GM19452 (cell line): Measurements from ENCODE around the gene SMAD6.
"Not testable (repeated sequence)": the region's sequence is repeated elsewhere in the genome, so short reads cannot be mapped to it uniquely, and the experiment has no call there.

Source experiments
- ATAC-seq: cut with Tn5 transposase; IDR thresholded peaks from one replicate; pipeline ENCODE4 v1.9.1; 2021; ENCODE audit not compliant: unreplicated experiment

SMAD6 gene

DNA sequence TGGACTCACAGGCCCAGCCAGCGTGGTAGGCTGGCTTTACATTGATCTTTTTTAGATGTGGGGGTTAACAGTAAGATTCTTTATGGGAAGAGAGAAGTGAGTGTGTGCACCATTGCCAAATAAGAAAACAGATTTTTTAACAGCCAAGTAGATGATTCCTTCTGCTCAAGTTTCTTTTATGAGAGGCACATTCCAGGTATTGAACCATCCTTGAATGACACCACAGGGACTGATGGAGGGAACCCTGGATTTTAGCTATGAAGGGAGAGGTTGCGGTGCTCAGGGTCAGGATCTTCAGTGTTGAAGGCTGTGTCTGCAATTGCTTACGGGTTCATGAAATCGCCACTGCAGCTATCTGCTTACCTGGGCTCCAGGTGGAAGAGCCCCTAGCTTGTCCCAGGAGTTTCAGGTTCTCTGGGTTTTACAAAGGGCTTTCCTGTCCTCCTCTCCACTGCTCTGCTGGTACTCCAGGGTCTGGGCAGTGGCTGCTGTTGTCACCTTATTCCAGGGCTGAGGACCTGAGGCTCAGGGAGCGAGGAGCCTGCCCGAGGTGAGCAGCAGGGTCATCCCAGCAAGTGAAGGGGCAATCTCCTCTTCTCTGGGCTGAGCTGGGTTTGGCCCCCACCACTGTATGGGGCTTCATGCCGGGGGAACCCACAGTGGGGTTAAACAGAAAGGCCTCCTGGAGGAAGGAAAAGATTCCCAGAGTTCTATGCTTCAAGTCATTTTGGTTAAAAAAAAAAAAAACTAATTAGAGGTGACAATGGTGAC lies 53.4 kb downstream of the SMAD6 start:
- no peak for ATAC-seq

GRCh38 chr15:66756295-66756694 lies 54.3 kb downstream of the SMAD6 start:
- ATAC-seq = no peak

DNA sequence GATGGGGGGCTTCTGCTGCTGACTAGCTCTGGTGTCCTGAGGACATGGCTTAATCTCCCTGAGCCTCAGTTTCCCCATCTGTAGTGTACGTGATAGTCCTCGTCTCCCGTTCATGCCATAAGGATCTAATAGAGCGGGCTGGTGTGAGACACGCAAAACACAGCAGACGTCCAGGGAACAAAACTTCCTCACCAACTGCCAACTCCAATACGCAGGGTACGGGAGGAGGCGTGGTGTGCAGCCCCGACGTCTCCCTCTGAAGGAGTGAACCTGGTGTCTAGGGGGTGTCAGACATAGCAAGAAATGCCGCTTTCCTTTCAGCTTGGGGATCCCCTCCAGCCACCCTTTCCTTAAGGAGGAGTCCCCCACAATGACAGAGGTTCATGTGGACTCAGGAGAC lies 55.0 kb downstream of the SMAD6 start:
- ATAC-seq = no peak

- no peak for ATAC-seq
These were observed 55.5 kb downstream of the SMAD6 start for GRCh38 chr15:66757521-66757920.

DNA sequence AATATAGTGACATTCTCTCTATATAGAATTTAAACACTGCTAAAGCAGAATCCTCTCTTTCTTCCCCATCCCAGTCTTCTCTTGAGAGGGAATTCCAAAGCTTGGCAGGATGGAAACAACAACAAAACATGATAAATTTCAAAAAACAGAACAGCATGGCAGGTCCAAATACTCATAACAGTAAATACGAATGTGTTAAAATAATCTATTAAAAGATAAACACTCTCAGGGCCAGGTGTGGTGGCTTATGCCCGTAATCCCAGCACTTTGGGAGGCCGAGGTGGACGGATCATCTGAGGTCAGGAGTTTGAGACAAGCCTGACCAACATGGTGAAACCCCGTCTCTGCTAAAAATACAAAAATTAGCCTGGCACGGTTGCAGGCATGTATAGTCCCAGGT lies 56.2 kb downstream of the SMAD6 start:
- ATAC-seq = not testable (repeated sequence)

DNA sequence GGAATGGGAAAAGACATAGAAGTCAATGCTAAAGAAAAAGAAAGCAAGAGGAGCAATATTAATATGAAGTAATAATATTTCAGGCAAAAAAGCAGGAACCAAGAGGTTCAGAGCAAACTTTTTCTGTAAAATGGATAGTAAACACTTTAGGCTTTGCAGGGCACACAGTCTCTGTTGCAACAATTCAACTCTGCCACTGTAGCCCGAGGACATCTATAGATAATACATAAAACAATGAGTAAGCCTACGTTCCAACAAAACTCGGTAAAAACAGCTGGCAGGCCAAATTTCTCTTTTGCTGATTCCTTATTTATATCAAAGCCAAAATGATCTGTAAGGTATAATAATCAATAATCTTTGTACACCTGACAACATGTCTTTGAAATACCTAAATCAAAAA lies 56.8 kb downstream of the SMAD6 start:
- ATAC-seq = no peak

DNA sequence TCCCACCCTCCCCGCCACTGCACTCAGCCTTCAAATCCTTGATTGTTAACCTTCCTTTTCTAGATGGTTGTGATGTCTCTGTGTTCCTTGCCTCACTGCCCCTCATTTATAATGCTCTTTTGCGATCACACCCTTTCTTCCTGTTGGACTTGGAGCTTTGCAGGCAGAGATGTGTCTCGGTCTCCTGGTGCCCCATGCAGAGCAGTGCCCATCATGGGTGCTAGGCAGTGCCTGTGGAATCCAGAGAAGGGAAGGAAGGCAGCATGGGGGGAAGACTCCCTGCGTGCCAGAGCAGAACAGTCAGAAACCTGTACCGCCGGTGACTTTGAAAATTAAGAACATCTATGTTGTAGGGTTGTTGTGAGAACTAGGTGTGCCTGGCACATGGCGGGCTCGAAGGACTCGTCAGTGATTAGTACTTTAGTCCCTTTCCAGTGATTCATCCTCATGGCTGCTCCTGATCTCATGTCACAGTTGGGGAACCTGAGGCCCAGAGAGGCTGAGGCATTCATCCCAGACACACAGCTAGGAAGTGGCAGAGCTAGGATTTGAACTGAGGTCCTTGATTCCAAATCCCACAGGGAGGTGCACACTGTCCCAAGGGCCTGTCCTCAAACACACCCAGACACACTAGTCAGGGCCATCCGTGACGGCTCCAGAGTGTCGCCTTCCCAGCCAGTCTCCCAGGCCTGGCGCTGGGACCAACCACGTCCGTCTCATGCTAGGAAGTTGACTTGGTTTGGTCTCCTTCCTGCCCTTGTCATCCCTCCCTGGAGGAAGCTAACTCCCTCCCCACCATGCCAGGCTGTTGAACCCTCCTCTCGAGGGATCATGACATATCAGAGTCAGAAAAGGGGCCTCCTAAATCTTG lies 58.3 kb downstream of the SMAD6 start:
- ATAC-seq = no peak

DNA sequence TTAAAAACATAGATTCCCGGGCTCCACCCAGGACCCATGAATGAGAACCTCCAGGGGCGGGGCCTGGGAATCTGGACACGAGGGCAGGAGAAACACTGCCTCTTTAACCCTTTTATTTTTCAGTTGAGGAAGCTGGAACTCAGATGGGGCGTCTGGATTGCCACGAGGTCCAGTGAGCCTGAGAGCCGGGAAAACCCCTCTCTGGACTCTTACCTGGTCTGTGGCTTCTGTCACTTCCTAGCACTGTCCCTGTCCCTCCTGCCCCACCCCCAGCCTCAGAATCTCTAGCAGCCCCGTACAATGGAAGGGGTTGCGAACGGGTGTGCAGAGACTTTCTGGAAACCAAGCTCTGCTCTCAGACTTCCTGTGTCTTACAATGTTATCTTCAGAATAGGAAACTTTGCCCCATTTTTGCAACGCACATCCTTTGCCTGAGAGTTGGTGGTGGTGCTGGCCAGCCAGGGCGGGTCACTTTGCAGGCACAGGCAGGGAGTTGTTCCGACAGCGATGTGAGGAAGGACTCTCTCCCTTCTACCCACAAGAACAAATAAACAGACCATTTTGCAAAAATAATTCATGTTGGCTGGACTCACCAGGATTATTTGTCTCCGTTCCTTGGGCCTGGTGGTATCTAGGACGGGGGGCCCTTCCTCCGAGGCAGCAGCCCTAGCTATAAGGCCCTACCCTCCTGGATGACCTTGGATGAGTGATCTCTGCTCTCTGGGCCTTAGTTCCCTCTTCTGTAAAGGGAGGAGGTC lies 59.1 kb downstream of the SMAD6 start:
- no peak for ATAC-seq

DNA sequence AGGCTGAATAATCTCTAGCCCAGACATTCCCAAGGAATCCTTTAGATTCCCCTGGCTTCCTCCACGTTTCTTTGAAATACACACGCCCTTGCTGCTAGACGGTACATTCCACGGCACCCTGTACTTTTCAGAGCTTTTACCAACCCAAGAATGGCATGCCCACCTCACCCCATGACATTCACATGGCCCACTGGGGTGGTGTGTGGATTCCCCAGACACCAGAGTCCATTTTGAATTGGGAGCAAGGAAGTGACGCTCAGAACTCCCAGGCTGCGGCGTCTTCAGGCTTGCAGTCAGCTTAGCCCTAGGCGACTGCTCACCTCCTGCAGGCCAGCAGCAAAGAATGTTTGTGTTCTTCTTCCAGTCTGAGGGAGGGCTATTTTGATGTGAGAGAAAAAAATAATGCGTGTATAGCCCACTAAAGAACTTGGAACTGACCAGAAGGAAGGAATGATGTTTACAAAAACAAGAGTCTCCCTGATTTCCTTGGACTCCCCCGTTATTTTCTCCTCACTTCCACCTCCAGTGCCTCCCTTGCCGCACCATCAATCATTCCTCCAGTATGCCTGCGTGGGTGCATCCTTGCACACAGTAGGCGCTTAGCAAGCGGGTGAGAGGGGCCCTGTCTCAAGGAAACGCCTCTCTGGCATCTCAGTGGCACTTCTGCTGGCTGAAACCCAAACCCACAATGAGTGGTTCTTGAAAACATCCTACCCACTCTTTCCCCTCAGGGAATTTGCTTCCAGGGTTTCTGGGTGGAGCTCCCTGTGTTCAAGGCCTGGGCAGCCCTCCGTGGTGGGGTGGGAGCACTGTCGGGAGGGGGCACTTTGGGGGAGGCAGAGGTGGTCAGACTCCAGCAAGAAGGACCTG lies 59.9 kb downstream of the SMAD6 start:
- no peak for ATAC-seq

GRCh38 chr15:66763186-66764071 lies 61.4 kb downstream of the SMAD6 start:
- ATAC-seq = no peak

DNA sequence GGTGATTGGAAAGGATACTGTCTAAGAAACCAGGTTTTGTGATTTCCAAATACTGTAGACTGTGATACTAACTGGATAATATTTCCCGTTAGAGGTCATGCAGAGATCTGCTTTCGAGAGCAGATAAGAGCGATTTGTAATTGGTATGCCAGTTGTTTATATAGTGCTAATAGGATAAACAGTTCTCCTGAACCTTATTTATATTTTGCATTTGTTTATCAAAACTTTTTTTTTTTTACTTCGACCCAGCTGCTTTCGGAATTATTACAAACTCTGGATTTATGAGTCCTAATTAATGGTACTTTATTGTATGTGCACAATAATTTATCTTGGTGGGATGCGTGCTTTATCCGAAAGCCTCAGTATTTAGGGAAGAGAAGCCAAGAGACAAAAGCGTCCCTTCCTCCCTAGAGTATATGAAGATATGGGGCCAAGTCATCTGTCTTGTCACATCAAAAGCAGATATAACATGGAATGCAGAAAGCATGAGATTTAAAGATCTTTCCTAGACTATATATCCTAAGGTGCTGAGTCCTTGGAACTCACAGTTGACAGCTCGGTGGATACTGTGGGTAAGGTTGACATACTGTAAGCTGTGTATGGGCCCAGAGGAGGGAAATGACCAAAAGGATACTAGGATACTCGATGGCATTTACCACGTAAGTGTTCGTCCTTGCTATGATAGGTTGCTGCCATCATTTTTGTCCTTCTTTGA lies 62.2 kb downstream of the SMAD6 start:
- no peak for ATAC-seq

DNA sequence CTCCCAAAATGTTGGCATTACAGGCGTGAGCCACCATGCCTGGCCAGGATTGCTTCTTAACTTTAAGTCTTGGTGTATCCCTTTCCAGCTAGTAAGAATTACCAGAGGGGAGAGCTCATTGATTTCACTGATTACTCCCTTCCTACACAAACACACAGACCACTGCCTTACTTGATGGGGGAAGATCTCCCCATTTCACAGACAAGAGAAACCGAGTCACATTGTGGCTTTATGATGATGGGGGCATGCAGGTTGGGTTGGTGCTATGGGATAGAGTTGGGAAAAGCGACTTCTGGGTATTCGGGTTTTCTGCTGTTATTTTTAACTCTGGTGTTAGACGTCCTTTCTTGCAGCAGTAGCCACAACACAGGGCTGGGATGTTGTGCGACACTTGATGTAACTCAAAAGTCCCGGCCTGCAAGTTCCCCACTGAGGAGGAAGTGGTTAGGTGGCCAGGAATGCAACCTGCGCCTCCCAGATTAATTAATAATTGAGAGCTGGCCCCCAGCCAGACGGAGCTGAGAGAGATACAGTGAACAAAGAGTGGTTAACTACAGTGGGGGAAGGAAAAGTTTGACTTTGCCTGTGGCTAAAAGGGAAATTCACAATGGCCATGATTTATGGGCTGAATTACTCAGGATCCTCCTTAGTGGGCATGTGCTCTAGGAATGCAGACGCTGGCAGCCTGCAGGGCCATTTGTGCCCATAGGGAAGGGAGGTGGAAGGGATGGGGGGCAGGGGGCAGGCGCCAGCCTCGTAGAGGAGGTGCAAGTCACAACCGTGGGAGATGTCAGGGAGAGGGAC lies 63.6 kb downstream of the SMAD6 start:
- peak; percentile 62 for ATAC-seq

DNA sequence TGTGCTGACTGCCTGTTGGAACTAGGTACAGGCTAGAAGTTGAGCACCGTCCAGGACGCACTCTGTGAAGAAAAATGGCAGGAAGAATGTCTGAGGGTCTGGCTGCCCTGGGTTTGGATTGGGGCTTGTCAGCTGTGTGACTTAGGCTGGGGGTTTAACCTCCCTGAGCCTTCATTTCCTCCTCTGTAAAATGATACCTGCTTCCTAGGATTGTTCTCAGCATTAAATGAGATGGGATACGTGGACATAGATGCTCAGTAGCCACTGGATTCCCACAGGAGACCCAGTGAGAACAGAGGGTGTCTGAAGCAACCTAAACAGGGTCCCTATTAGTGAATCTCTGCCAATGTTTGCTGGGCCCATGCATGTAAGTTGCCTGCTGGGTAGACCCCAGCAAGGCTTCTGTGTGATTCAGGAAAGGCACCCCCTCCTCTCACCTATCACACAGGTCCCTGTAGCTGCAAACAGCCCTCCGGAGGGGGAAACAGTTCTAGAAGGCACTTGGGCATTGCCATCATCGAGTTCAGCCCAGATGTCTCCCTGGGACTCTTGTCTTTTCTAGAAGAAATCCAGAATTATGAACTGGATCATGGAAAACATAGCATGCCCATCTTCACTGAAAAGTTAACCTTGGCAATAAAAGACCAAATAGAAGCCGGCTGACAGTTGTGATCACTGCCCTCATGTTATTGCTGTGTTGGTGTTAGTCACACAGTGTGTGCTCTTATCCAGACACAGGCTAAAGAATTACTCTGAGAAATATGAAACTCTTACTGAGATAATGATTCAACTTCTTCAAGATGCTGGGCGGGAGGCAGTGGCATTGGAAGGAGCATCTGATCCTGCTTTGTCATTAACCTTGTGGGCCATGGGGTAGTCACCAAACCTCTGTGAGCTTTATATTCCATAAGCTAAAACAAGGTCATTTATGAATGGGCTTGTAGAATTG lies 64.5 kb downstream of the SMAD6 start:
- no peak for ATAC-seq

DNA sequence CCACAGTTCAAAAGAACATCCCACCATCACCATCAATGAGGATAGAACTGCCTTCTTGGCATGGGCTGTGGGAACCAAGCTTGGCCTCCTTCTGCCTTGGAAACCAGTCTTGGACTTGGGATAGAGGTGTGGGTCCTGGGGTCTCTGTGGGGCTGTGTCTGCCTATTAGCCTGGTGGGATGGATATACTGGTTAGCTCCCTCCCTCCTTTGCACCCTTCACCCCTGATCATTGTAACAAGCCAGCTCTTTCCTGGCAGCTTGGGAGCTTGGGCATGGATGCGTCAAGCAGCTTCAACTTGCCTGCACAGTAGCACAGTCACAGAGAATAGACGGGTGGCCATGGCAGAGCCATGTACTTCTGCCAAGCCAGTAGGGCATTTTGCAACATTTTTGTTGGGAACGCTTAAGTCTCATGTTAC lies 65.2 kb downstream of the SMAD6 start:
- ATAC-seq = no peak

- no peak for ATAC-seq
These were observed 67.0 kb downstream of the SMAD6 start for GRCh38 chr15:66768987-66769386.

DNA sequence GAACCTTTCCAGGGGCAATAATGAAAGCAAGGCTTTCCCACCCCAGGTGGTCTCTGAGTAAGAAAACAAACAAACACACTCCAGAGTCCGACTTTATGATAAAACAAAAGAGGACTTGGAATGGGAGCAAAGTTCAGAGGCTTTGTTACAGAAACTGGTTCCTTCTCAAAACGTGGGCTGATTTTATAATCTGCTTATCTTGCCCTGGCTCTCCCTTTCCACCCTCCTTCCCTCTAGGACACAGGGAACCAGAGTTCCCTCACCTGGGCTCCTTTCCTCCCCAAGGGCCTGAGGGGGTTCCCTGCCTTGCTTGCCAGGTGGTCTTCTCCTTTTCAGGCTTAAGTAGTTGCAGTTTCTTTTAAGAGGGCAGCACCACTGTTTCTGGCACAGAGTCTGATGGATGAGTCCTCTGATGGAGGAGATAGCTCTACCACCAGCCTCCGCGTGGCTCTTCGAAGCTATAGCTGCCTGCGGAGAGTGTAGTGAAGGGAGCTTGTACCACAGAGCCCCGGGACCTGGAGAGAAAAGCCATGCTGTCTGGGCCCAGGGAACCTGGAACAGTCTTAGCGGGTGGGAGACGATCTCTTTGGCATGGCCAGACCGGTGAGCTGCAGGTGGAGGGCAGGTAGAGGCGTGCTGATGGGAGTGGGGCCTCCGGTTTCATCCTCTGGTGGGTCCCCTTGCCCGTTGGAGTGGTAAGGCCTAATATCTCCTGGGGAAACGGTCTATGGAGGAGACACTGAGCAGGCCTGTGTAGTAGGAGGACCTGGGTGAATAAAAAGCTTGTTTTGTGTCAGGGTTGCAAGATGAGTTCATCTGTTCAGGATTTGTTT lies 68.7 kb downstream of the SMAD6 start:
- ATAC-seq = no peak
